CD4-positive, alpha-beta T cell treated with Interleukin-17A for 4 hours (primary cell): ENCODE data around the gene B3GALT6.

ENCODE experiments used
- DNase-seq: peaks from one replicate; pipeline ENCODE4 v3.0.0-alpha.2; 2020; ENCODE audit warnings: mixed read lengths

The B3GALT6 gene

DNA sequence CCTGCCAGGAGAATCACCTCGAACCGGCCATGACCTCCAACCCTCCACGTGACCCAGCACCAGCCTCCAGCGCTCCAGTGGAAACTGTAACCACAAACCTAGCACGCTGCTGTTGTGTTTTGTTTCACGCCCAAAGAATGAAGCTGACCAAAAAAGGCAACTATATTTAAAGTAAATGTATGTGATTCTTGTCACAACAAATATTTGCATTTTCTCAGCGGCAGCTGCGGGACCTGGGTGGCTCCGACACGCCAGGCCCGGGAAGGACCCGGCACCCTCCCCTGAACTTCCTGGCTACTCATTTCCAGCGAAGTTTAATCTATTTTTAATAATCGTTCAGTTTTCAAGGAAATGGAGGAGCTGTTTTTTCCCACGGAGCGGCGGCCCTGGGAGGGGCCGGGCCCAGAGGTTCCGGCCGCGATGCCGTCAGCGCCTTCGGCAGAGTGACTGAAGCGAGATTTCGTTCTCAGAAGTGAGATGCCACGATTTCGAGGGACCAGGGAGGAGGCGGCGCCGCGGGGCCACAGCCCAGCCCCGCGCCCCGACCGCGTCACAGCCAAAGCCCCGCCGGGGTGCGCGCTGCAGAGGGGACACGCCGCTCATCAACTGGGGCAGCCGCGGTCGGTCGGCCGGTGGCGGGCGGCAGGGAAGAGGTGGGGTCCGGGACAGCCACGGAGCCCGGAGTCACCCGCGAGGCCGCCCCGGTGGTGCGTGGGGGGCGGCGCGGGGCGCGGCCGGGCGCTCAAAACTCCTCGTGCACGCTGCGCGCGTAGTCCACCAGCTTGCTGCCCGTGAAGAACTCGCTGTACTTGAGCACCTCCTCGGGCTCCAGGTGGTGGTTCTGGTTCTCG lies 15.0 kb upstream of the B3GALT6 start:
- DNase-seq, result peak; percentile 58

DNA sequence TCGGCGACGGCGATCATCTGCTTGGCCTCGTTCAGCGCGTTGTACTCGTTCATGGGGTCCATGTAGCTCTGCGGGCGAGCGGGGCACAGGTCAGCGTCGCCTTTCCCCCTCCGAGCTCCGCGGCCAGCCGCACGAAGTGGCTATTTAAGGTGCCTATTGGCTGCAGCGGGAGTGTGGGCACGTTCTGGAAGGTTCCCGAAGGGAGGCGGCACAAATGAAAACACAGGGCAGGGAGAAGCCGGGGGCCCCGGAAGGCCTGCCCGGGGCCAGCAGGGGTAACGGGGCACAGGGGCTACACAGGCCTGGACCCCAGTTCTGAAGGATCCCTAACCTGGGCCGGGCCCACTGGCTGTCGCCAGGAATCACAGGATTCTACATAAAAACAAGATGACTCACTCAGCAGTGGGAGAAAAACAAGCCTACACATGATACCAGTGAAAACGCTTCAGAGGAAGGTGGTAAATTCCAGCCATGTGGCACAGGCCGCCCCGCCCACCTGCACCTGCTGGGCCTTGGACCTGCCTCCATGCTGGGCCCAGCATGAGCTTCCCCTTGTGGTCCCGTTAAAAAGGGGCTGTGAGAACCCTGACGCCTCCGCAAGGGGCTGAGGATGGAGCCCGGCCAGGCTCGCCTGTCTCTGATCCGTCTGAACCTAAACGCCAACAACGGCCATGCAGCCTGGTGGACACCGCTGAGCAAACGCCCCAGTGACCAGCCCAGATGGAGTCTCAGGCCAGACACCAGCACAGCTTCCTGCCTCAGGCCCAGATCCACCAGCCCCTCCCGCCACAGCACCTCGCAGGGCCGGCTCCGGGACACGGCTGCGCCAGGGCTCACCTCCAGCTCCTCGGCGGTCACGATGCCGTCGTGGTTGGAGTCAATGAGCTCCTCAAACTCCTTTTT lies 14.2 kb upstream of the B3GALT6 start:
- DNase-seq, result peak; percentile 35

DNA sequence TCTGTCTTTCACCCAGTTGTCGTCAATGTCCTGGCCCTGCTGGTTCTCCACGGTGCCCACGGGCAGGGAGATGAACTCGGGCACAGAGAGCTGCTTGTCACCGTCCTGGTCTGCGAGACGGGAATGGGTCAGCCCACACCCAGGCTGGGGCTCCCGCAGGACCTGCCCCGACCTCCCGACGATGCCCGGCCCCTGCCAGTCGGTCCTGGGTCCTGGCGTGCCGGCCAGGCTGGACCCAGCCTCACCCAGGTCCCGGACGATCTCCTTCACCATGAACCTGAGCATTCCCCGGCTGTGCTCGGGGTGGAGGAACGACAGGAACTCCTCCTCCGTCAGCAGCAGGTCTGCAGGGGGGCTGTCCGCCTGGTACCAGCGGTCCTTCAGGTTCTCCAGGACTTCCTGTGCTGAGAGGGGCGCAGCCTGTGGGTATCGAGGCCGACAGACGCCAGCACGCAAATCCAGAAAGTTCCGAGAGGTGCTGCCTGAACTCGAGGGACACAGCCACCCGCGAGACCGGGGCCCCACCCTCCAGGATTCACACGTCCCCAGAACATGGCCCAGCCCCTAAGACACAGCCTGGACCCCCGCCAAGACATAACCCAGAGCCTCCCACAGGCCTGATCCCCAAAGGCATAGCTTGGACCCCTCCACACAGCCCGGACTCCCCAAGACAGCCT lies 13.4 kb upstream of the B3GALT6 start:
- no peak for DNase-seq

DNA sequence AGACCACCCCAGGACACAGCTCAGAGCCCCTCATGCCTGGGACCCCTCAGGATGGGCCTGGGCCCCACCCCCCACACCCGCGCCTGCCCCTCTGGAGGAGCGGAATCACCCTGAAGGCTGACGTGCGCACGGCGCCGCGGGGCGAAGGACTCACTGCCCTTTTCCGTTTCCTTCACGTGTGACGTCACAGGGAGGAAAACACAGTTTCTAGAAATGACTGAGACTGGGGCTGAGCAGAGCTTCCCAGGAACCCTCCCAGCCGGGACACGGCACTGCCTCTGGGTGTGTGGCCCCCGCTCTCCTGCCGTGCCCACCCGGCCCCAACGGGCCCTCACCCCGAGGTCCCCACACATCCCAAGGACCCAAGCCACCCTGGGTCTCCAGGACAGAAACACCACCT lies 12.7 kb upstream of the B3GALT6 start:
- peak; percentile 52 for DNase-seq

DNA sequence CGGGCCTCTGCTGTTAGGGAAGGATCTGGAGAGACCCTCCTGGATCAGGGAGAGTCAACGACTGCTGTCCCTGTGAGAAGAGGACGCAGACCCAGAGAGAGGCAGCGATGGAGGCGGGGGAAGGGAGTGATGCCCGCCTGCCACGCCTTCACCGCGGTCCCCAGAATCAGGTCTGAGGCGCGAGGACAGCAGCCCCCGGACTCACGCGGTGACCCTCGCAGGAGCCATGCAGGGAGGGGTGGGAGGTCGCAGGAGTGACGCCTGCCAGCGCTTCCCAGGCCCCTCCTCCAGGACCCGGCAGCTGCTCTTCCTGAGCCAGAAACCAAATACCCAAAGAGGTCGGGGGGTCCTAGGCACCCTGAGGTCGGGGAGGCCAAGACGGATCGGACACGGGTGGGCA lies 11.8 kb upstream of the B3GALT6 start:
- DNase-seq, result no peak

DNA sequence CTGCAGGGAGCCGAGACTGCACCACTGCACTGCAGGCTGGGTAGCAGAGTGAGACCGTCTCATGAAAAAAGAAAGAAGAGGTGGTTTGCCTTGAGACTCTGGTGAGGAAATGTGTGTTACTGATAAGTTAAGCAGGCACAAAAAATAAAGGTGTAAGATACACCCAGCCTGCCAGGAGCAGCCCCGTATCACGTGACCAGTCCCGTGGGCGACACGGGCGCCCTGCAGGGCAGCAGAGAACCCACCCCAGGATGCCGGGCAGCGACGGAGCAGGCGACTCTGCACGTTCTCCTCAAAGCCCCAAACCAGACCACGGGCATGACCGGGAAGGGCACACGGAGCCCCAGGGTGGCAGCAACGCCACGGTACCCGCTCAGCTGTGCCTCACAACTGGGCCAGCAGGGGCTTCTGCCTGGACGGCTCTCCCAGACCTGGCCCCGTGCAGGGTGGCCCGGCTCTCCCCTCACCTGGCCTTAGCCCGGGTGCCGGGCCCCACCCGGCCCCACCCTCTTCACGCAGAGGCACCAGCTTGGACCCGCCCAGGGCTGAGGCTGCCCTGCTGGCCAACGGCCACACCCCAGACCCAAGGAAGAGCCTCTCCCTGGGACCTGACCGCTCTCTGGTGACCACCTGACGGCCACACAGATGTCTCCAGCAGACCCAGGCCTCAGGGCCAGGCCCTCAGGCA lies 10.0 kb upstream of the B3GALT6 start:
- DNase-seq, result no peak

DNA sequence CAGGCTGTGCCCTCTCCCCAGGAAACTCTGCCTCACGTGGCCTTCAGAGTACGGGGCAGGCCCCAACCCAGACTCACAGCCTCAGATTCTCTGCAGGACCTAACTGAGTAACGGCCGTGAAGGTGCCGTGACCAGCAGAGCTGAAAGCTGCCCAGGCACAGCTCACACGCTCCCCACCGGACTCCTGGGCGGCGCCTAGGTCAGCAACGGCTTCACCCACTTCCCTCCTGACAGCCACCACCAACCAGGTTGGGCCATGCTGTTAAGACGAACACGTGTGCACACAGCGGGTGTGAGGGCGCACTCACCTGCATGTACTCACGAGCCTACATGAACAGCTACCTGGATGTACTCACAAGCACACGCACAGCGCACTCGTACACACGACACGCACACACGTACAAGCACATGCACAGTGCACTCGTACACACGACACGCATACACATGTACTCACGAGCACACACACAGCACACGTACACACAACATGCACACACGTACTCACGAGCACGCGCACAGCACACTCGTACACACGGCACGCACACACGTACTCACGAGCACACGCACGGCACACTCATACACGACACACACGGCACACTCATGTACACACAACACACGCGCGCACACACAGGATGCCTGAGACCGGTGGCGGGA lies 9.3 kb upstream of the B3GALT6 start:
- DNase-seq, result no peak

DNA sequence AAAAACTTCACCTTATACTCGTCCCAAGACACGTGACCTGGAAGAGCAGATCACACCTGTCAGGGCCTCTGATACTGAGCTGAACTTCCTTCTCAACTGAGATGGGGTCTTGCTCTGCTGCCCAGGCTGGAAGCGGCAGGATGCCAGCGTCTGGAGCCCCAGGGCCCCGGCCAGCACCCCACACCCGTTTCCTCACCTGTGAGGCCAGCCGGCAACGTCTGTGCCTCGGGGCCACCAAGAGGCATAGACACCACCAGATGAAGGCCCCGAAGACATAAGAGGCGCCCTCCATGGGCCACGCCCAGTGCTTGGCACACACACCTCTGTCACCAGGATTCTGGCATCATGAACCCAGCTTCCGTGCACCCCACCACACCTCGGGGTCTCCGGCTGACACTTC lies 8.7 kb upstream of the B3GALT6 start:
- DNase-seq, result no peak

DNA sequence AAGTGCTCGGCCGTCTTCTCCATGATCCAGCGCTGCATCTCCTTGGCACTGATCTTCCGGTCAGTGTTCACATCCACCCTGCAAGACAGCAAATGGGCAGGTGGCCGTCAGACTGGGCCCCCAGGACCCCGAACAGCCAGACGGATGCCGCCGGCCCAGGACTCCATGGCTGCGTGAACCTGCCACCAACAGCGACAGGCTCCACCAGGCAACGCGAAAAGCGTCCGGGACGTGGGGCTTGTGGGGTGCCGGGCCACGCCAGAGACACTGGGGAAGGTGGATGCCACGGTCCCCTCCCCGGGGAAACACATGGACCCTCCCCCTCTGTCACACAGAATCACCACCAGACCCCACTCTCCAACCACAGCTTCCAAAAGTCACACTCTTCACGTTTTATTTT lies 8.1 kb upstream of the B3GALT6 start:
- DNase-seq, result no peak

DNA sequence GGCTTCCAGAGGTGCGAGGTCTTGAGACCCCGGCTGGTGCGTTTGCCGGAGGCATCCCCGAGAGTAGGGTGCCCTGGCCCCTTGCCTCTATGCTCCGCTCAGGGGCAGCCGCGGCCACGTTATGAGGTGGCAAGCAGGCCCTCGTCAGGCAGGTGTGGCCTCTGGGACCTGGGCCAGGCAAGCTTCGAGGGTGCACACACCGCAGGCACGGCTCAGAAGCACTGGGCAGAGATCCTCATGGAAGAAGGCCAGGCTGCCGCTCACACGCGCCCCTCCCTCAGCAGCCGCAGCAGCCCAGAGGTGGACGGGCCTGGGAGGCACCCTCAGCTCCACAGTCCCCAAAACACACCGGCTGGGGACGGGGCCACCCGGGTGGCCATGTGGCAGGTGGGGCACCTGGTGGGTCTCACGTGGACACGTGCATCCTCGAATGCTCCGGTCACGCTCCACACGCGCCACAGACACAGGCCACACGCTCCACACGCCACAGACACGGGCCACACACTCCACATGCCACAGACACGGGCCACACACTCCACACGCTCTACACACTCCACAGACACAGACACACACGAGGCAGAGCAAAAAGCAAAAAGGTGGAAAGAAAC lies 6.7 kb upstream of the B3GALT6 start:
- DNase-seq, result no peak

DNA sequence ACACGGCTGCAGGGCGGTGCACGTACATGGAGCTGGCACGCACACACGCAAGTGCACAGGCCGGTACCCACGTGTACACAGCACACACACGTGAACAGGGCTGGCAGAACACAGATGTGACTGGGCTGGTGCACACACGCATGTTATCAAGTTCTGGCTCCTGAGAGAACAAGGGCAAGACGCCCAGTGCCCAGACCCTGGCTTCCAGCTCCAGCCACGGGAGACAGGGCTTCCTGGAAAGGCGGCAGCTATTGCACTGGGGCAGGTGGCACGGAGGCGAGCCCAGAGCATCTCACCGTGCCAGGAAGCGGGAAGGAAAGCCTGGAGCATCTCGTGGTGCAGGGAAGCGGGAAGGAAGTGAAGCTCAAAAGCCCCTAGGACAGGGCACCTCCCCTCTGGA lies 6.1 kb upstream of the B3GALT6 start:
- no peak for DNase-seq

DNA sequence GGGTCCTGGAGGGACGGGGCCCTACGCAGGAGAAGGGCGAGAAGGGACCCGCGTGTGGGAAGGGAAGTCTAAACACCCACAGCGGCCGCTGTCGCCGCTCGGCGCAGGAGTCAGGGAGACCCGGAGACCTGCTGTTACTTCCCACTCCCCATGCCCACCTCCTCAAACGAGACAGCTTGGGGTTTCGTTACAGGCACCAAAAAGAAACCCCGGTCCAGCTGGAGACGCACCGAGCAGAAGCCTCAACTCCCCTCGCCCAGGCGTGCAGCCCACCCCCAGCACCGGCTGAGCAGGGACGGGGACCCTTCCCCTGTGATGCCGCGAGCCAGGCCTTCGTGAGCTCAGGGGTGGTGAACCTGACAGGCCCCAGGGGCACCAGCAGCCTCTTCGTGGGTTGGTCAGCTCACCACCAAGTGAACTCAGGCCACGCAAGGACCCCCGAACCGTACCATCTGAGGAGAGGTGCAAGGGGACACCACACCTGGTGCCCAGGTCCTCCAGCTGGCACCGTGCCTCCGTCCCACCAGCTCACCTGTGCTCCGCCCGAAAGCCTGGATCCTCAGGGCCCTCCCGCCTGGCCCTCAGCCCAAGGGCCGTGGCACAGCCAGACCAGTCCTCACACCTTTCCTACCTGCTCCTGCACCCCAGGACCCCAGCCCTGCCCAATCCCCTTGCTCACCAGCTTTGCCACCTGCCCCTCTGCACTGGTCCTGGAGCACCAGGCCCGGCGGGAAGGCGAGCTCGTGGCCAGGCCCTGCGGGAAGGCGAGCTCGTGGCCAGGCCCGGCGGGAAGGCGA lies 5.3 kb upstream of the B3GALT6 start:
- no peak for DNase-seq

DNA sequence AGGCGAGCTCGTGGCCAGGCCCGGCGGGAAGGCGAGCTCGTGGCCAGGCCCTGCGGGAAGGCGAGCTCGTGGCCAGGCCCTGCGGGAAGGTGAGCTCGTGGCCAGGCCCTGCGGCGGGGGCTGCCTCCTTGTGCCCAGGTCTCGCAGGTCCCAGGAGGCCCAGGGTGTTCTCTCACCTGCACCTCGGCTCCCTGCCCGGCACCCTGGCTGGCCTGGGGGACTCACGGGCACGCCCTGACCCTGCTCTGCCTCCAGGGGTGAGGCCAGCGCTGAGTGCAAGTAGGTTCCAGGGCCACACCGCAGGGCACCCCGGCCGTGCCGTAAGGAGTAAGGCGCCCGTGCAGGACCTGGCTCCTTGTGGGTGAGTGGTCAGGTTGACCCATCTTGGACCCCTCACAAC lies 4.7 kb upstream of the B3GALT6 start:
- no peak for DNase-seq

DNA sequence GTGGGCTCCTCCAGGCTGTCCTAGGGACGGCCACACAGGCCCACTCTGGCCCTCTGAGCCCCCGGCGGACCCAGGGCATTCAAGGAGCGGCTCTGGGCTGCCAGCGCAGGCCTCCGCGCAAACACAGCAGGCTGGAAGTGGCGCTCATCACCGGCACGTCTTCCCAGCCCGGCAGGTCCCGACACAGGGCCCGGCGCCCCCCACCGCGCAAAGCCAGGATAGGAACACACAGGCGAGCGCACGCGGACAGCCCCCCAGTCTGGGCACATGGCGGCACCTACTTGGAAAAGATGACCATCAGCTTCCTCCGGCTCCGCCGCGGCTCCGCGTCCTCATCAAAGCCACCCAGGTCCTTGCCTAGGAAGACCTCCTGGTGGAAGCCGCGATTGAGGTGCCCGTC lies 3.9 kb upstream of the B3GALT6 start:
- DNase-seq, result no peak

DNA sequence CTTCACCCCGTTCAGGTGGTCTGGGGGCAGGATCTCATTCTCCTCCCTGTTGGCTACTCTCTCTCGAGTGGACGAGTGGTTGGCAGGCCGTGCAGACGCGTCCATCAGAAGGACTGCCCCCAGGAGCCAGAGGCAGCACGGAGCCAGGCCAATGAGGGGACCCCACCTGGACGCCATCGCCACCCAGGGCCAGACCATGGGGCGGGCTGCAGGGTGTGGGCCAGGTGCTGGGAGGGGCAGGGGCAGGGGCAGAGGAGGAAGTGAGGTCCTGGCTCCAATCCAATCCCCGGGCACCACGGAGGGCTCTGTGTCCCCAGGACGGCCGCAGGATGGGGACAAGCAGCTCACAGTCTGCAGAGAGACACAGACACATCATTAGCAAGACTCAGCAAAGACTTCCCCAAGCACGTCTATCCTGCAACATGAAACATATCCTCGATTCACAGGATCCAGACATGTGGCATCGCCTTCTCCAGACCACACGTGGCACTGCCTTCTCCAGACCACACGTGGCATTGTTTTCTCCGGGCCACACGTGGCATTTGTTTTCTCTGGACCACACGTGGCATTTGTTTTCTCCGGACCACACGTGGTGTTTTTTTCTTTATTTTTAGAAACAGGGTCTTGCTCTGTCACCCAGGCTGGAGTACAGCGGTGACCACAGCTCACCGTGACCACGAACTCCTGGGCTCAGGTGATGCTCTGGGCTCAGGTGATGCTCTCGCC lies 3.3 kb upstream of the B3GALT6 start:
- no peak for DNase-seq

DNA sequence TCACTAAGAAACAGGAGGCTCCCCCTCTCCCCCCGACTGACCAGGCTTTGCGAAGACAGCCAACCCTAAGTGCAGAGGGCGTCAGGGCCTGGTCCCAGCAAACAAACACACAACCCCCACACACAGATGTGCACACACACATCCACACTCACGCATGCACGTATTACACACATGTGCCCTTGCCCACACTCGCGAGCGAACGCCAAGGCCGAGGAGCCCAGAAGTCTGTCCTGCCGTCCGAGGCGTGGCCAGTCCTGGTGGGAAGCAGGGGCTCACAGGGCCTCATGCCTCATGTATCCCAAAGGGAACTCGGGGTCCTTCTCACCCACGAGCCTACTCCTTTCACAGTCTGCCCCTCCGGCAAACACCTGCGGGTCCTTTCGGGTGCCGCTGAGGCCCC lies 2.3 kb upstream of the B3GALT6 start:
- DNase-seq, result no peak

DNA sequence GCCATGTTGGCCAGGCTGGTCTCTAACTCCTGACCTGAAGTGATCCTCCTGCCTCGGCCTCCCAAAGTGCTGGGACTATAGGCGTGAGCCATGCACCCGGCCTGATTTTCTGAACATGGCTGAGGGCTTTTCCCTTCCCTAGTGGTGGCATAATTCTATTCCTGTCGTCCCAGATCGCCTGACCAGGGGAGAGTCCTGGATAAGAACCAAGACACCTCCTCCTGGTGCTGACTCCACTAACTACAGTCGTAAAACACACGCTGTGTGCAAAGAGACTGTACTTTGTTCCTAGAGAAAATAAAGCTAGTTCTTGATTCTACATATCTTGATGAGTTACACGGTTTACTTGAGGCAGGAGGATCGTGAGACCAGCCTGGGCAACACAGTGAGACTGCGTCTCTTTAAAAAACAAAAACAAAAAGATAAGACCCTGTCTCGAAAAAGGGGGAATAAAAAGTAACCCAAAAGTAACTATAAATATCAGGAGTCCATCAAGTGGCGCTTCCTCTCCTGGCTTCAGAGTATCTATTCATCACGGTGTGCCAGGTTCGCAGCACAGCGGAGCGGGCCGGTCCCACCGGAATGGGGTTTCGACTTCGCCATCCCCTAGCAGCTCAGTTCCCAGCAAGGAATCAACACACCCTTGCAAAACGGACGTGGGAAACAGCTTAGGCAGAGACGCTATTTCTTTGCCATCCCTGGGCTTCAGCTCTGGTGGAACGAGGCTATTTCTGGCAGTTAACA lies 1.2 kb upstream of the B3GALT6 start:
- DNase-seq, result peak; percentile 31

DNA sequence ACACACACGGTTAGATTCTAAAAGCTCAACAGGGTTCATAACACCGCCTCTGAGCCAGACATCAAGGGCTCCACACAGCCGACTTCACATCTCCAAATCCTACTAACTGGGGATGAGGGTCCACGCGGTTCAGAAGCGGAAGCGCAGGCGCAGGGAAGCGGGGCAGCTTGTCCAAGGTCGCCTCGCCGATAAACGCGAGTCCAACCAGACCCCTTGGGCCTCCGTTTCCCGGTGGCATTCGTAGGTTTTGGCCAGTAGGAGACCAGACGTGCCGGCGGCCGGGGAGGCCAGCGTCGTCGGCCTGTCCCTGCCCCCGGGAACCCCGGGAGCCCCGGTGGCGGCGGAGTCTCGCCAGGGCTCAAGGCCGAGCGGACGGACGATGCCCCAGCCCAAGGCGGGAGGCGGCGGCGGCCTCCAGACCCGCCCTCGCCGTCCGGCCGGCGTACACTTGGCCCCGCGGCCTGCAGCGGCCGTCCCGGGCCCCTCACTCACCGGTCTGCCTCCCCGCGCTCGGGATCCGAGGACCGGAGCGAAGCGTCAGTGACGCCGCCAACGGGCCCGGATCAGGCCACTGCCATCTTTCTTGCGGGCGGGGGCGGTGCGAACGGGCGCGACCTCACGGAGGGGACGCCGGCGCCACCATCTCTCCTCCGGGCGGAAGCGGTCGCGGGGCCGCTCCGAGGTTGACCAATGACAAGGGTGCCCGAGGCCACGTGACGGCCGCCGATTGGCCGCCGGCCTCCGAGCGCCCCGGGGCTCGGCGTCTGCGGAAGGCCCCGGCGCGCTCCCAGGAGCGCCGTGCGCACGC lies 433 bp upstream of the B3GALT6 start, which contains the start of gene SDF4:
Gene SDF4, minus strand, starts transcription at position 602 of the 808 bp plus-strand sequence. CDS start 3,229 bp downstream, outside the sequence.
- peak; percentile 96 for DNase-seq
